Activated naive CD4-positive, alpha-beta T cell treated with Interleukin-2 at 50 U/mL for 16 hours (primary cell): ENCODE results near the gene SLC9A1.
A peak's percentile ranks its signal among the peaks of the same experiment; 100 is the strongest.
"Not testable (repeated sequence)": the region's sequence is repeated elsewhere in the genome, so short reads cannot be mapped to it uniquely, and the experiment has no call there.

Experiments used
- DNase-seq: peaks from one replicate; pipeline ENCODE4 v3.0.0-alpha.2; 2020

The SLC9A1 gene

GRCh38 chr1:27154991-27155781 lies at the start of gene SLC9A1:
SLC9A1 (minus strand) TSS chr1:27155125; CDS start chr1:27154334, 791 bp downstream.
- peak; percentile 93 for DNase-seq

GRCh38 chr1:27203946-27204345 lies 49.0 kb upstream of the SLC9A1 start:
- DNase-seq: no peak

GRCh38 chr1:27201295-27201694 lies 46.4 kb upstream of the SLC9A1 start:
- no peak for DNase-seq

GRCh38 chr1:27193194-27193593 lies 38.3 kb upstream of the SLC9A1 start:
- no peak for DNase-seq

GRCh38 chr1:27192039-27192529 lies 37.2 kb upstream of the SLC9A1 start:
- no peak for DNase-seq

- not testable (repeated sequence) for DNase-seq
These were observed 29.7 kb upstream of the SLC9A1 start for GRCh38 chr1:27184665-27185064.

GRCh38 chr1:27179979-27180378 lies 25.1 kb upstream of the SLC9A1 start:
- no peak for DNase-seq

GRCh38 chr1:27179379-27179778 lies 24.5 kb upstream of the SLC9A1 start:
- DNase-seq: no peak

- no peak for DNase-seq
These were observed 22.0 kb upstream of the SLC9A1 start for GRCh38 chr1:27176954-27177353.

- DNase-seq: no peak
These were observed 21.4 kb upstream of the SLC9A1 start for GRCh38 chr1:27176323-27176722.

- not testable (repeated sequence) for DNase-seq
These were observed 18.1 kb upstream of the SLC9A1 start for GRCh38 chr1:27172992-27173391.

- DNase-seq: no peak
These were observed 12.0 kb upstream of the SLC9A1 start for GRCh38 chr1:27166929-27167328.

- DNase-seq: no peak
These were observed 11.5 kb upstream of the SLC9A1 start for GRCh38 chr1:27166351-27166802.

GRCh38 chr1:27163093-27163492 lies 8.2 kb upstream of the SLC9A1 start:
- no peak for DNase-seq

- DNase-seq: no peak
These were observed 7.2 kb upstream of the SLC9A1 start for GRCh38 chr1:27162090-27162489.

- no peak for DNase-seq
These were observed 6.7 kb upstream of the SLC9A1 start for GRCh38 chr1:27161594-27161993.

- DNase-seq: no peak
These were observed 2.3 kb upstream of the SLC9A1 start for GRCh38 chr1:27157194-27157593.

- DNase-seq: no peak
These were observed 395 bp downstream of the SLC9A1 start for GRCh38 chr1:27154469-27154990.

- DNase-seq: no peak
These were observed 982 bp downstream of the SLC9A1 start for GRCh38 chr1:27153927-27154358.

GRCh38 chr1:27153549-27153886 lies 1.4 kb downstream of the SLC9A1 start:
- no peak for DNase-seq

GRCh38 chr1:27152829-27153548 lies 1.9 kb downstream of the SLC9A1 start:
- no peak for DNase-seq

- no peak for DNase-seq
These were observed 2.7 kb downstream of the SLC9A1 start for GRCh38 chr1:27152004-27152828.

- no peak for DNase-seq
These were observed 4.3 kb downstream of the SLC9A1 start for GRCh38 chr1:27150641-27151040.
